GM18505 (cell line): ENCODE measurements around the gene TMEM198.

ENCODE experiments used
- ATAC-seq: cut with Tn5 transposase; IDR thresholded peaks from one replicate; pipeline ENCODE4 v1.9.1; 2021; ENCODE audit not compliant: unreplicated experiment
- POLR2A ChIP-seq: IDR thresholded peaks from 4 replicates; pipeline ENCODE4 v1.6.1; 2011; ENCODE audit warnings: borderline replicate concordance; ENCODE audit not compliant: insufficient read depth, insufficient read length; ENCODE audit errors: extremely low read depth

Gene TMEM198

GRCh38 chr2:219572237-219573001, 28.6 kb downstream of the TMEM198 start, which contains the start of gene INHA:
Gene INHA, plus strand, starts transcription at chr2:219572310. Its CDS starts 65 bp downstream, at chr2:219572375.
- ATAC-seq = no peak
- TF ChIP-seq POLR2A = no peak

GRCh38 chr2:219573166-219573565, 29.3 kb downstream of the TMEM198 start:
- TF ChIP-seq POLR2A = no peak
- ATAC-seq = no peak

GRCh38 chr2:219574484-219575311, 30.9 kb downstream of the TMEM198 start:
- no peak for TF ChIP-seq POLR2A
- ATAC-seq = no peak

GRCh38 chr2:219575566-219576504, 32.0 kb downstream of the TMEM198 start:
- TF ChIP-seq POLR2A = no peak
- ATAC-seq = no peak

- no peak for TF ChIP-seq POLR2A
- no peak for ATAC-seq
Observed at GRCh38 chr2:219576505-219577388, 32.9 kb downstream of the TMEM198 start.

DNA sequence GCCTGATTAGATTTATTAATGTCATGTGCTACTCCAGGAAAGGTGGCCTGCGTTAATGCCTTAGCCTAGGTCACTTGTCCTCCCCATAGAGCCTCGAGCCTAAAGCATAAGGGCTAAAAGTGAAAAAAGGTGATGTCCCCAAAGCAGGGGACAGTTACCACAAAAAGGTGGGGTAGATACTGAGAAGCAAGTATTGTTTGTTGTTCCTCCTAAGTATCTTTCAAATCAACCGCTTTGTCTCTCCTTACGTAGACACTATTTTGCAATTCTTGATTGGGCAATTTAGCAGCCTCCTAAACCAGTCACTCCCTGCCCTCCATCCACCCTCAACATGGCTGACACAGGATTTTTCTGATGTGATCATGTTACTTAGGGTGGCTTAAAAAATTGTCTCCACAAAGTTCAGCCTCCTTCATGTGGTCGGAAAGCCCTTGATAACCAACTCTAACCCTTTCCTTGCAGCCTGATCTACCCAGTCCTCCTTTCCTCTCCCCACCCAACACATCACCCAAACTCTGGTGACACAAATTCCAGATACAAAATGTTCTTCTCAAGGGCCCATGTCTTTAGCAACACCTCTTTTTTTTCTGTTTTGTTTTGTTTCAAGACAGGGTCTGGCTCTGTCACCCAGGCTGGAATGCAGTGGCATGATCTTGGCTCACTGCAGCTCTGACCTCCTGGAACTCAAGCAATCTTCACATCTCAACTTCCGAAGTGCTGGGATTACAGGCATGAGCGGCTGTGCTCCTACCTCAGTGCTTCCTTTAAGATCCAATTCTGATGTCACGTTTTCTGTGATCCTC, 35.2 kb downstream of the TMEM198 start:
- no peak for TF ChIP-seq POLR2A
- ATAC-seq = no peak

GRCh38 chr2:219581346-219581745, 37.5 kb downstream of the TMEM198 start:
- TF ChIP-seq POLR2A = no peak

DNA sequence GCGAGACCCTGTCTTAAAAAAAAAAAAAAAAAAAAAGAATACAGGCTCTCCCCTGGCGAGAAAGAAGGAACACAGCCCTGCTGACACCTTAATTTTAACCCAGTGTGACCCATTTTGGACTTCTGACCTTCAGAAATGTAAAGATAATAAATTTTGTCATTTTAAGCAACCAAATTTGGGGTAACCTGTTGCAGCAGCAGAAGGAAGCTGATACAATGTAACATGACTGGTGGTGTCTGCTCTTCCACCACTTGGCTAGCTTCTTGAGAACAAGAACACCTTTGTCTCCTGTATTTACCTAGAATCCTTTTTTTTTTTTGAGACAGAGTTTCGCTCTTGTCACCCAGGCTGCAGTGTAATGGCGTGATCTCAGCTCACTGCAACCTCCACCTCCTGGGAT, 47.3 kb downstream of the TMEM198 start:
- ATAC-seq = no peak
- TF ChIP-seq POLR2A = no peak

More at GRCh38 chr2:219581346-219581745, 37.5 kb downstream of the TMEM198 start:
- no peak for ATAC-seq

DNA sequence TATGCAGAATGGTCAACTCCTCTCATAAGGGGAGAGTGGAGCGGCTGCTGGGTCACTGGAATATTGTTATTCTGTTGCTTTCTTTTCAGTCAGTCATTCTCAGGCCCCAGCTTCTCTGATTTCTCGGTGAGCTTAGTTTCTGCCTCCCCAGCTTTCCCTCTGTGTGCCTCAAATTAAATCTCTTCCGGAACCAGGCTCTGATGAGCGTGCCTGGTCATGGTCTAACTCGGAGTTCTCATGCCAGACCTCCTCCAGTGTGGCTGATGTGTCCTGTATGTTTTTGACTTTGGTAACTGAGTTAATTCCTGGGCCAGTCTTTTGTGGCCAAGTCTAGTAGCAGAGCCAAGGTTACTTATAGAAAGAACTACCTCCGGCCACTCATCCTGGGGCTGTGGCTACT, 48.9 kb downstream of the TMEM198 start:
- no peak for ATAC-seq
- no peak for TF ChIP-seq POLR2A

- ATAC-seq = no peak
- TF ChIP-seq POLR2A = no peak
Observed at GRCh38 chr2:219593154-219593553, 49.3 kb downstream of the TMEM198 start.

- TF ChIP-seq POLR2A = no peak
Observed at GRCh38 chr2:219595256-219595655, 51.4 kb downstream of the TMEM198 start.

More at GRCh38 chr2:219595256-219595655, 51.4 kb downstream of the TMEM198 start:
- ATAC-seq = no peak
